GM23338 (cell line): ENCODE results near the gene TEDC1. TPM values are rescaled to one million over a fixed set of nuclear protein-coding genes. Genes with fewer than 3 reads are reported as not detected.

Source experiments
- ATAC-seq: fragments of 200-7000 bp; cut with Tn5 transposase; 3 replicates; pipeline ENCODE4 v1.9.1; 2020
- DNase-seq: peaks from one replicate; pipeline ENCODE4 v3.0.0-alpha.2; 2015; ENCODE audit warnings: low spot score
- H2AFZ ChIP-seq: fragments of 200-600 bp; sonication (generic); 2 replicates; pipeline ENCODE4 v1.8.0; 2016; ENCODE audit warnings: antibody characterized with exemption, mild to moderate bottlenecking, moderate library complexity
- H3F3A ChIP-seq: fragments of 200-600 bp; sonication (generic); replicated peaks from 2 replicates; pipeline ENCODE4 v1.8.0; 2017; ENCODE audit warnings: antibody characterized with exemption, mixed run types, low read depth
- H3K27ac ChIP-seq: fragments of 200-600 bp; sonication (generic); 2 replicates; pipeline ENCODE4 v1.6.1; 2016; ENCODE audit warnings: low read depth
- H3K27me3 ChIP-seq: fragments of 200-600 bp; sonication (generic); 2 replicates; pipeline ENCODE4 v1.8.0; 2016; ENCODE audit warnings: mild to moderate bottlenecking, mixed run types, moderate library complexity; ENCODE audit not compliant: insufficient read depth
- H3K36me3 ChIP-seq: fragments of 200-600 bp; sonication (generic); 2 replicates; pipeline ENCODE4 v1.8.0; 2016; ENCODE audit warnings: mild to moderate bottlenecking; ENCODE audit not compliant: insufficient read depth
- H3K4me1 ChIP-seq: fragments of 200-600 bp; sonication (generic); 2 replicates; pipeline ENCODE4 v1.8.0; 2016; ENCODE audit warnings: mild to moderate bottlenecking, moderate library complexity; ENCODE audit not compliant: insufficient read depth
- H3K4me2 ChIP-seq: fragments of 200-600 bp; sonication (generic); 2 replicates; pipeline ENCODE4 v1.7.1; 2017; ENCODE audit warnings: mixed run types
- H3K4me3 ChIP-seq: fragments of 200-600 bp; sonication (generic); 2 replicates; pipeline ENCODE4 v1.6.1; 2016; ENCODE audit warnings: mixed run types
- H3K79me2 ChIP-seq: fragments of 200-600 bp; sonication (generic); replicated peaks from 2 replicates; pipeline ENCODE4 v1.8.0; 2017; ENCODE audit warnings: mild to moderate bottlenecking; ENCODE audit not compliant: insufficient read depth
- H3K9me2 ChIP-seq: fragments of 200-600 bp; sonication (generic); 2 replicates; pipeline ENCODE4 v1.8.0; 2017; ENCODE audit not compliant: insufficient read depth
- H4K20me1 ChIP-seq: fragments of 200-600 bp; sonication (generic); replicated peaks from 2 replicates; pipeline ENCODE4 v1.8.0; 2017; ENCODE audit warnings: mild to moderate bottlenecking; ENCODE audit not compliant: insufficient read depth
- H3K27ac Mint-ChIP-seq: 2 replicates; pipeline ENCODE4 v1.8.0; 2020; ENCODE audit warnings: inconsistent platforms, mild to moderate bottlenecking, moderate library complexity, mixed read lengths
- H3K27me3 Mint-ChIP-seq: 3 replicates; pipeline ENCODE4 v1.8.0; 2022; ENCODE audit warnings: low read depth, mild to moderate bottlenecking, moderate library complexity, mixed read lengths, inconsistent platforms; ENCODE audit not compliant: insufficient read depth, poor library complexity
- H3K36me3 Mint-ChIP-seq: 3 replicates; pipeline ENCODE4 v1.8.0; 2021; ENCODE audit warnings: low read depth, mild to moderate bottlenecking, inconsistent platforms, moderate library complexity, mixed read lengths
- H3K4me1 Mint-ChIP-seq: 3 replicates; pipeline ENCODE4 v1.8.0; 2020; ENCODE audit warnings: mild to moderate bottlenecking, inconsistent platforms, mixed read lengths
- H3K4me3 Mint-ChIP-seq: 3 replicates; pipeline ENCODE4 v1.8.0; 2021; ENCODE audit warnings: moderate library complexity, mild to moderate bottlenecking, inconsistent platforms, mixed read lengths
- H3K9me3 Mint-ChIP-seq: 3 replicates; pipeline ENCODE4 v1.8.0; 2020; ENCODE audit warnings: moderate library complexity, mild to moderate bottlenecking, inconsistent platforms, mixed read lengths
- CREB1 ChIP-seq: fragments of 250-450 bp; sonication (Bioruptor Pico); IDR thresholded peaks from 2 replicates; pipeline ENCODE4 v1.5.0; 2020; ENCODE audit warnings: low read depth, mild to moderate bottlenecking, moderate library complexity
- ETS1 ChIP-seq: IDR thresholded peaks from 2 replicates; pipeline ENCODE4 v1.6.1; 2016; ENCODE audit warnings: antibody characterized with exemption
- EZH2 ChIP-seq: fragments of 200-600 bp; sonication (generic); IDR thresholded peaks from one replicate; pipeline ENCODE4 v1.8.0; 2017; ENCODE audit warnings: antibody characterized with exemption, mild to moderate bottlenecking, low read depth; ENCODE audit not compliant: unreplicated experiment
- EZH2phosphoT487 ChIP-seq: fragments of 200-600 bp; sonication (generic); IDR thresholded peaks from one replicate; pipeline ENCODE4 v1.8.1; 2018; ENCODE audit warnings: antibody characterized with exemption; ENCODE audit not compliant: unreplicated experiment
- JUNB ChIP-seq: IDR thresholded peaks from one replicate; pipeline ENCODE4 v1.6.1; 2016; ENCODE audit warnings: antibody characterized with exemption; ENCODE audit not compliant: unreplicated experiment
- NANOG ChIP-seq: IDR thresholded peaks from 2 replicates; pipeline ENCODE4 v1.6.1; 2016; ENCODE audit warnings: antibody characterized with exemption, borderline replicate concordance
- POLR2AphosphoS5 ChIP-seq: IDR thresholded peaks from 2 replicates; pipeline ENCODE4 v1.6.1; 2016; ENCODE audit warnings: antibody characterized with exemption, low read depth
- STAT1 ChIP-seq: IDR thresholded peaks from one replicate; pipeline ENCODE4 v1.6.1; 2016; ENCODE audit warnings: antibody characterized with exemption; ENCODE audit not compliant: unreplicated experiment
- ZNF114 ChIP-seq: fragments of 250-450 bp; sonication (Bioruptor Pico); IDR thresholded peaks from 2 replicates; pipeline ENCODE4 v1.5.0; 2020; ENCODE audit warnings: mild to moderate bottlenecking, moderate library complexity
- ZNF331 ChIP-seq: fragments of 250-450 bp; sonication (Bioruptor Pico); IDR thresholded peaks from 2 replicates; pipeline ENCODE4 v1.5.0; 2020; ENCODE audit warnings: low read depth, mild to moderate bottlenecking, moderate library complexity
- ZNF462 ChIP-seq: fragments of 250-450 bp; sonication (Bioruptor Pico); IDR thresholded peaks from 2 replicates; pipeline ENCODE4 v1.5.0; 2020; ENCODE audit warnings: mild to moderate bottlenecking, moderate library complexity
- polyA plus RNA-seq: library from polyadenylated mRNA; unstranded; fragments of >200 nt; fragmentation: Nextera tagmentation; extraction: Ambion mirVana; gene quantifications from 2 replicates; pipeline ENCODE4 v1.2.1, GENCODE V29; 2016
- total RNA-seq: library from RNA; depleted of rRNA; stranded (reverse); fragments of >200 nt; shearing (Covaris generic); gene quantifications from 2 replicates; pipeline ENCODE4 v1.2.3, GENCODE V29; 2014
- TF ChIP-seq, protein P1 (sequence below), 2 experiments: fragments of 200-600 bp in 1 of 2; sonication (generic) in 1 of 2; conservative IDR thresholded peaks; 2 replicates each; pipeline versions ENCODE4 v1.5.1 to v1.6.1; 2016 to 2017; ENCODE audit warnings: antibody characterized with exemption in 2 of 2, low read depth in 2 of 2, mild to moderate bottlenecking in 2 of 2, moderate library complexity in 1 of 2

The TEDC1 gene
- total and polyA plus RNA-seq, 2 experiments from 2014 or later: 5.9 to 16.3 TPM

DNA sequence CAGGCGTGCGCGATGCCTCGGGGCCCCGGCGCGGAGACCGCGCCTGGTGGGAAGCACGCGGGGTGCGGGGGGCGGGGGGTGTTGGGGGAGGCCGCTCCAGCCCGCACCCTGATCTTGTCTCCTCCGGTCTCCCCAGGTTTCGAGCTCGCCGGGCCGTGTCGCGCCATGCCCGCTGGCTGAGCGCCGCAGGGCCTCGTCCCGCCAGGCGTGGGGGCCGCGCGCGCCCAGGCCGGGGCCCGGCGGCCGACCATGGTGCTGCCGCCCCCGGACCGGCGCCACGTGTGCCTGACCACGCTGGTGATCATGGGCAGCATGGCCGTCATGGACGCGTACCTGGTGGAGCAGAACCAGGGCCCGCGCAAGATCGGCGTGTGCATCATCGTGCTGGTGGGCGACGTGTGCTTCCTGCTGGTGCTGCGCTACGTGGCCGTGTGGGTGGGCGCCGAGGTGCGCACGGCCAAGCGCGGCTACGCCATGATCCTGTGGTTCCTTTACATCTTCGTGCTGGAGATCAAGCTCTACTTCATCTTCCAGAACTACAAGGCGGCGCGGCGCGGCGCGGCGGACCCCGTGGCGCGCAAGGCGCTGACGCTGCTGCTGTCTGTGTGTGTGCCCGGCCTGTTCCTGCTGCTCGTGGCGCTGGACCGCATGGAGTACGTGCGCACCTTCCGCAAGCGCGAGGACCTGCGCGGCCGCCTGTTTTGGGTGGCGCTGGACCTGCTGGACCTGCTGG, 37.7 kb downstream of the TEDC1 start:
- Histone ChIP-seq H3K79me2 (no peaks in the 10 kb centered on the region), H3K4me3 (no peak overlapping the region; the same call in 1 of the 2 replicates), H3F3A (no peaks in the 10 kb centered on the region), H3K27ac (no peak overlapping the region), H3K36me3 (no peaks in the 10 kb centered on the region), H3K4me1 (no peaks in the 10 kb centered on the region), H3K4me2 (no peak overlapping the region; the same call in 1 of the 2 replicates), H3K9me2 (no peaks in the 10 kb centered on the region), H4K20me1 (no peaks in the 10 kb centered on the region), H2AFZ (no peak overlapping the region; the same call in 1 of the 2 replicates), H3K27me3 (peaks cover 43% of the 10 kb centered on the region)
- Mint-ChIP-seq H3K27ac (no peak overlapping the region), H3K36me3 (peaks cover 5% of the 10 kb centered on the region; the same call in 1 of the 3 replicates), H3K4me3 (peak overlapping the region; percentile 34; the same call in 1 of the 3 replicates), H3K4me1 (peaks cover 3% of the 10 kb centered on the region; the same call in 1 of the 3 replicates), H3K9me3 (peaks cover 14% of the 10 kb centered on the region), H3K27me3 (peaks cover 34% of the 10 kb centered on the region)
- TF ChIP-seq STAT1 (no peak), NANOG (no peak), JUNB (no peak)
- TF ChIP-seq, protein P1, sequence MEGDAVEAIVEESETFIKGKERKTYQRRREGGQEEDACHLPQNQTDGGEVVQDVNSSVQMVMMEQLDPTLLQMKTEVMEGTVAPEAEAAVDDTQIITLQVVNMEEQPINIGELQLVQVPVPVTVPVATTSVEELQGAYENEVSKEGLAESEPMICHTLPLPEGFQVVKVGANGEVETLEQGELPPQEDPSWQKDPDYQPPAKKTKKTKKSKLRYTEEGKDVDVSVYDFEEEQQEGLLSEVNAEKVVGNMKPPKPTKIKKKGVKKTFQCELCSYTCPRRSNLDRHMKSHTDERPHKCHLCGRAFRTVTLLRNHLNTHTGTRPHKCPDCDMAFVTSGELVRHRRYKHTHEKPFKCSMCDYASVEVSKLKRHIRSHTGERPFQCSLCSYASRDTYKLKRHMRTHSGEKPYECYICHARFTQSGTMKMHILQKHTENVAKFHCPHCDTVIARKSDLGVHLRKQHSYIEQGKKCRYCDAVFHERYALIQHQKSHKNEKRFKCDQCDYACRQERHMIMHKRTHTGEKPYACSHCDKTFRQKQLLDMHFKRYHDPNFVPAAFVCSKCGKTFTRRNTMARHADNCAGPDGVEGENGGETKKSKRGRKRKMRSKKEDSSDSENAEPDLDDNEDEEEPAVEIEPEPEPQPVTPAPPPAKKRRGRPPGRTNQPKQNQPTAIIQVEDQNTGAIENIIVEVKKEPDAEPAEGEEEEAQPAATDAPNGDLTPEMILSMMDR (conservative IDR thresholded peaks at IDR 0.05; ENCODE audit: low read depth in 2 of 2): no peak
- peak; percentile 18 for DNase-seq
- peak; percentile 3 for ATAC-seq

GRCh38 chr14:105529319-105529568, 38.2 kb downstream of the TEDC1 start:
- Histone ChIP-seq H3K9me2 (no peaks in the 10 kb centered on the region), H3F3A (no peaks in the 10 kb centered on the region)
- H3K27ac Mint-ChIP-seq: no peak overlapping the region
- TF ChIP-seq ZNF114 (CRISPR knock-in tag) (no peak), EZH2 (no peak), POLR2AphosphoS5 (no peak), NANOG (no peak), ZNF331 (CRISPR knock-in tag) (no peak), STAT1 (no peak), ZNF462 (CRISPR knock-in tag) (no peak), ETS1 (no peak), JUNB (no peak), EZH2phosphoT487 (no peak), CREB1 (CRISPR knock-in tag) (no peak)

More at GRCh38 chr14:105529319-105529568, 38.2 kb downstream of the TEDC1 start:
- DNase-seq (no peak), ATAC-seq (no peak)
- H3K79me2 ChIP-seq: no peaks in the 10 kb centered on the region
- H3K27me3 ChIP-seq: peaks cover 38% of the 10 kb centered on the region
- peaks cover 8% of the 10 kb centered on the region; the same call in 2 of the 3 replicates for H3K36me3 Mint-ChIP-seq
- H3K27ac ChIP-seq: no peak overlapping the region
- H3K27me3 Mint-ChIP-seq: peaks cover 34% of the 10 kb centered on the region
- H3K4me1 ChIP-seq: no peaks in the 10 kb centered on the region
- peaks cover 19% of the 10 kb centered on the region for H3K9me3 Mint-ChIP-seq
- H2AFZ ChIP-seq: no peak overlapping the region
- no peak overlapping the region for H3K4me3 ChIP-seq
- H4K20me1 ChIP-seq: no peaks in the 10 kb centered on the region
- H3K4me3 Mint-ChIP-seq: no peak overlapping the region; the same call in 2 of the 3 replicates
- H3K36me3 ChIP-seq: no peaks in the 10 kb centered on the region
- H3K4me2 ChIP-seq: no peak overlapping the region
- peaks cover 3% of the 10 kb centered on the region; the same call in 1 of the 3 replicates for H3K4me1 Mint-ChIP-seq
